ENCODE results near the gene ADRA2C.

DNA sequence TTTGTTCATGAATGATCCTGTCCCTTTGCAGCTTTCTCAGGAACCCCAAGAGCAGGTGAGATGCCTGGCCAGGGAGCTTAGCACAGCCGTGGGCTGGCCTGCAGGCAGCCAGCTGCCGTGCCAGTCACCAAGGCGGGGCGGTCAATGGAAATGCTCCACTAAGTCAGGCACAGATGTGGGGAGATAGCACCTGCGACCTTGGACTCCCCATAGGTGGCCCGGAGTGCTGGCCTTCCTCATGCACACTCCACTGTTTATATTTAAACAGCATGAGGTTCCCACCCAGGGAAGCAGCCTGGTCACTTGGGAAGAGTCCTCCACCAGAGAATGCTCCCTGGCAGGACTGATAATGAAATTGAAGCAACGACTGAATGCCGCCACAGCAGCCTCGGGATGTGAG lies 14.2 kb upstream of the ADRA2C start:
- TF ChIP-seq, protein P1, sequence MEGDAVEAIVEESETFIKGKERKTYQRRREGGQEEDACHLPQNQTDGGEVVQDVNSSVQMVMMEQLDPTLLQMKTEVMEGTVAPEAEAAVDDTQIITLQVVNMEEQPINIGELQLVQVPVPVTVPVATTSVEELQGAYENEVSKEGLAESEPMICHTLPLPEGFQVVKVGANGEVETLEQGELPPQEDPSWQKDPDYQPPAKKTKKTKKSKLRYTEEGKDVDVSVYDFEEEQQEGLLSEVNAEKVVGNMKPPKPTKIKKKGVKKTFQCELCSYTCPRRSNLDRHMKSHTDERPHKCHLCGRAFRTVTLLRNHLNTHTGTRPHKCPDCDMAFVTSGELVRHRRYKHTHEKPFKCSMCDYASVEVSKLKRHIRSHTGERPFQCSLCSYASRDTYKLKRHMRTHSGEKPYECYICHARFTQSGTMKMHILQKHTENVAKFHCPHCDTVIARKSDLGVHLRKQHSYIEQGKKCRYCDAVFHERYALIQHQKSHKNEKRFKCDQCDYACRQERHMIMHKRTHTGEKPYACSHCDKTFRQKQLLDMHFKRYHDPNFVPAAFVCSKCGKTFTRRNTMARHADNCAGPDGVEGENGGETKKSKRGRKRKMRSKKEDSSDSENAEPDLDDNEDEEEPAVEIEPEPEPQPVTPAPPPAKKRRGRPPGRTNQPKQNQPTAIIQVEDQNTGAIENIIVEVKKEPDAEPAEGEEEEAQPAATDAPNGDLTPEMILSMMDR (conservative IDR thresholded peaks at IDR 0.05; ENCODE audit: low read depth in 2 of 2), result no peak
- TF ChIP-seq EZH2phosphoT487 (IDR thresholded peaks at IDR 0.05; ENCODE audit: unreplicated experiment) (no peak), CREB1 (CRISPR knock-in tag; IDR thresholded peaks at IDR 0.05; ENCODE audit: low read depth) (no peak), EZH2 (IDR thresholded peaks at IDR 0.05; ENCODE audit: low read depth, unreplicated experiment) (no peak), POLR2AphosphoS5 (IDR thresholded peaks at IDR 0.05; ENCODE audit: low read depth) (no peak), STAT1 (IDR thresholded peaks at IDR 0.05; ENCODE audit: unreplicated experiment) (no peak), ZNF114 (CRISPR knock-in tag; IDR thresholded peaks at IDR 0.05) (no peak), ETS1 (IDR thresholded peaks at IDR 0.05) (no peak), REST (IDR thresholded peaks at IDR 0.05; ENCODE audit: unreplicated experiment) (no peak), JUNB (IDR thresholded peaks at IDR 0.05; ENCODE audit: unreplicated experiment) (no peak), NANOG (IDR thresholded peaks at IDR 0.05; ENCODE audit: borderline replicate concordance) (no peak), ZNF462 (CRISPR knock-in tag; IDR thresholded peaks at IDR 0.05) (no peak), ZNF331 (CRISPR knock-in tag; IDR thresholded peaks at IDR 0.05; ENCODE audit: low read depth) (no peak)

Measured in GM23338 (cell line).